ENCODE measurements around the gene IBA57.

IBA57 gene

GRCh38 chr1:228154670-228155571, 10.7 kb upstream of the IBA57 start:
- ATAC-seq: no peak
- no peak for TF ChIP-seq ZNF8 (CRISPR knock-in tag; IDR thresholded peaks at IDR 0.05)
- no peak for TF ChIP-seq ISL1 (CRISPR knock-in tag; IDR thresholded peaks at IDR 0.05)
- no peak for TF ChIP-seq OSR1 (CRISPR knock-in tag; IDR thresholded peaks at IDR 0.05)
- TF ChIP-seq PPARA (CRISPR knock-in tag; IDR thresholded peaks at IDR 0.05; ENCODE audit: borderline replicate concordance): no peak
- TF ChIP-seq ESRRG (CRISPR knock-in tag; IDR thresholded peaks at IDR 0.05): no peak
- no peak for TF ChIP-seq POU6F1 (CRISPR knock-in tag; IDR thresholded peaks at IDR 0.05; ENCODE audit: borderline replicate concordance, low read depth)
- TF ChIP-seq CSRNP3 (CRISPR knock-in tag; IDR thresholded peaks at IDR 0.05): no peak
- no peak for TF ChIP-seq TCF4 (CRISPR knock-in tag; IDR thresholded peaks at IDR 0.05; ENCODE audit: borderline replicate concordance)
- TF ChIP-seq CSDC2 (CRISPR knock-in tag; IDR thresholded peaks at IDR 0.05): no peak
- TF ChIP-seq ARNTL (CRISPR knock-in tag; IDR thresholded peaks at IDR 0.05; ENCODE audit: borderline replicate concordance, low read depth): no peak
- TF ChIP-seq TOX (CRISPR knock-in tag; IDR thresholded peaks at IDR 0.05; ENCODE audit: borderline replicate concordance): no peak

GRCh38 chr1:228155596-228156514, 9.7 kb upstream of the IBA57 start:
- TF ChIP-seq ZNF565 (CRISPR knock-in tag; conservative IDR thresholded peaks at IDR 0.05; ENCODE audit: low read depth) (no peak), OSR1 (CRISPR knock-in tag; IDR thresholded peaks at IDR 0.05) (no peak), CREB5 (CRISPR knock-in tag; IDR thresholded peaks at IDR 0.05; ENCODE audit: low read depth) (no peak), PPARA (CRISPR knock-in tag; IDR thresholded peaks at IDR 0.05; ENCODE audit: borderline replicate concordance) (no peak), ZNF8 (CRISPR knock-in tag; IDR thresholded peaks at IDR 0.05) (no peak), ZC3H10 (CRISPR knock-in tag; IDR thresholded peaks at IDR 0.05) (no peak), BACH2 (CRISPR knock-in tag; IDR thresholded peaks at IDR 0.05; ENCODE audit: borderline replicate concordance) (no peak), ESRRG (CRISPR knock-in tag; IDR thresholded peaks at IDR 0.05) (no peak), ISL1 (CRISPR knock-in tag; IDR thresholded peaks at IDR 0.05) (no peak), RARB (CRISPR knock-in tag; IDR thresholded peaks at IDR 0.05) (no peak), CSDC2 (CRISPR knock-in tag; IDR thresholded peaks at IDR 0.05) (no peak), ZNF70 (CRISPR knock-in tag; IDR thresholded peaks at IDR 0.05) (no peak), SNAI2 (CRISPR knock-in tag; IDR thresholded peaks at IDR 0.05) (no peak)
- no peak for ATAC-seq

- ATAC-seq: no peak
- TF ChIP-seq TCF4 (CRISPR knock-in tag; IDR thresholded peaks at IDR 0.05; ENCODE audit: borderline replicate concordance) (no peak), ZFP3 (CRISPR knock-in tag; IDR thresholded peaks at IDR 0.05) (no peak), CREB5 (CRISPR knock-in tag; IDR thresholded peaks at IDR 0.05; ENCODE audit: low read depth) (no peak), TSHZ2 (CRISPR knock-in tag; IDR thresholded peaks at IDR 0.05) (no peak), BACH2 (CRISPR knock-in tag; IDR thresholded peaks at IDR 0.05; ENCODE audit: borderline replicate concordance) (no peak)
Measured at GRCh38 chr1:228156515-228156881, 9.1 kb upstream of the IBA57 start.
